ENCODE results near the gene KISS1R. TPM values are rescaled to one million over a fixed set of nuclear protein-coding genes. Genes with fewer than 3 reads are reported as not detected.

KISS1R gene
- polyA plus RNA-seq, 1 experiment: not detected

DNA sequence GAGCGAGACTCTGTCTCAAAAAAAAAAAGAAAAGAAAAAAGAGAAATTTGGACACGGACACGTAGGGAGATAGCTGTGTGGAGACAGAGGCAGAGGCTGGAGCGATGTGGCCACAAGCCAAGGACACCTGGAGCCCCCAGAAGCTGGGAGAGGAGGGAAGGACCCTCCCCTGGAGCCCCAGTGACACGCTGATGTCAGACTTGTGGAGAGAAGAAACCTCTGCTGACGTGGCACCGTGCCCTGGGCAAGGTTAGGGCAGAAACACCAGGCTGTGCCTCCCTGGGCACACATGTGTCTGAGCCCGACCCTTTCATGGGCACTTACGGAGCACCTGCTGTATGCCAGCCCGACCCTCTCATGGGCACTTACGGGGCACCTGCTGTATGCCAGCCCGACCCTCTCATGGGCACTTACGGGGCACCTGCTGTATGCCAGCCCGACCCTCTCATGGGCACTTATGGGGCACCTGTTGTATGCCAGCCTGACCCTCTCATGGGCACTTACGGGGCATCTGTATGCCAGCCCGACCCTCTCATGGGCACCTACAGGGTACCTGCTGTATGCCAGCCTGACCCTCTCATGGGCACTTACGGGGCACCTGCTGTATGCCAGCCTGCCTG is 26.5 kb downstream of the KISS1R start:
- DNase-seq (ENCODE audit: low read depth): no peak
- TF ChIP-seq, protein P1, sequence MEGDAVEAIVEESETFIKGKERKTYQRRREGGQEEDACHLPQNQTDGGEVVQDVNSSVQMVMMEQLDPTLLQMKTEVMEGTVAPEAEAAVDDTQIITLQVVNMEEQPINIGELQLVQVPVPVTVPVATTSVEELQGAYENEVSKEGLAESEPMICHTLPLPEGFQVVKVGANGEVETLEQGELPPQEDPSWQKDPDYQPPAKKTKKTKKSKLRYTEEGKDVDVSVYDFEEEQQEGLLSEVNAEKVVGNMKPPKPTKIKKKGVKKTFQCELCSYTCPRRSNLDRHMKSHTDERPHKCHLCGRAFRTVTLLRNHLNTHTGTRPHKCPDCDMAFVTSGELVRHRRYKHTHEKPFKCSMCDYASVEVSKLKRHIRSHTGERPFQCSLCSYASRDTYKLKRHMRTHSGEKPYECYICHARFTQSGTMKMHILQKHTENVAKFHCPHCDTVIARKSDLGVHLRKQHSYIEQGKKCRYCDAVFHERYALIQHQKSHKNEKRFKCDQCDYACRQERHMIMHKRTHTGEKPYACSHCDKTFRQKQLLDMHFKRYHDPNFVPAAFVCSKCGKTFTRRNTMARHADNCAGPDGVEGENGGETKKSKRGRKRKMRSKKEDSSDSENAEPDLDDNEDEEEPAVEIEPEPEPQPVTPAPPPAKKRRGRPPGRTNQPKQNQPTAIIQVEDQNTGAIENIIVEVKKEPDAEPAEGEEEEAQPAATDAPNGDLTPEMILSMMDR (IDR thresholded peaks at IDR 0.05; ENCODE audit: insufficient read depth, low read depth, low read length): no peak
- H3K36me3 ChIP-seq (ENCODE audit: control insufficient read depth, insufficient read depth, low read length): peaks cover 40% of the 10 kb centered on the region
- no peaks in the 10 kb centered on the region for H3K27me3 ChIP-seq (ENCODE audit: control insufficient read depth, insufficient read depth, low read length)
- CTCF ChIA-PET: no interaction called here
- POLR2A ChIA-PET: interaction anchor here (0.6 kb wide), 1 partner anchor 13 kb away, joined by 4 read pairs; no protein-coding TSS in a partner anchor
- no peak overlapping the region for H3K4me3 ChIP-seq (ENCODE audit: low read depth, low read length)

DNA sequence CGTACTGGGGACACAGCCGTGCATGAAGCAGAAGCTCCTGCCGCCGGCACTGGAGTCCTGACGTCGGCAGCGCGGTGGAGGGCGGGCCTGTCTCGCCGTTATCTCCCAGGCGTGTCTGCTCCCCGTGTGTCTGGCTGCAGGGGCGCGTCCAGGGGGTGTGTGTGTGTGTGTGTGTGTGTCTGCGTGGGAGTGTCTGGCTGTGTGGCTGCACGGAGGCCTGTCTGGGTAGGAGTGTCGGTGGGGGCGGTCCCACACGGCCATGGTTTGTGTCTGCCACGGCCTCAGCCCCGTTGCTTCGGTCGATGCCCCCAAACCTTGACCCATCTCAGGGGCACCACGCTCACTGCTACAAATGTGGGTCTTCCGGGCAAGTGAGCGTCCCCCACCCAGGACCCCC is 27.0 kb downstream of the KISS1R start:
- TF ChIP-seq, protein P1 (IDR thresholded peaks at IDR 0.05; ENCODE audit: insufficient read depth, low read depth, low read length): no peak
- DNase-seq (ENCODE audit: low read depth): no peak
- H3K27me3 ChIP-seq (ENCODE audit: control insufficient read depth, insufficient read depth, low read length): no peaks in the 10 kb centered on the region
- ChIA-PET POLR2A (no interaction called here), CTCF (no interaction called here)
- peaks cover 40% of the 10 kb centered on the region for H3K36me3 ChIP-seq (ENCODE audit: control insufficient read depth, insufficient read depth, low read length)
- no peak overlapping the region for H3K4me3 ChIP-seq (ENCODE audit: low read depth, low read length)

DNA sequence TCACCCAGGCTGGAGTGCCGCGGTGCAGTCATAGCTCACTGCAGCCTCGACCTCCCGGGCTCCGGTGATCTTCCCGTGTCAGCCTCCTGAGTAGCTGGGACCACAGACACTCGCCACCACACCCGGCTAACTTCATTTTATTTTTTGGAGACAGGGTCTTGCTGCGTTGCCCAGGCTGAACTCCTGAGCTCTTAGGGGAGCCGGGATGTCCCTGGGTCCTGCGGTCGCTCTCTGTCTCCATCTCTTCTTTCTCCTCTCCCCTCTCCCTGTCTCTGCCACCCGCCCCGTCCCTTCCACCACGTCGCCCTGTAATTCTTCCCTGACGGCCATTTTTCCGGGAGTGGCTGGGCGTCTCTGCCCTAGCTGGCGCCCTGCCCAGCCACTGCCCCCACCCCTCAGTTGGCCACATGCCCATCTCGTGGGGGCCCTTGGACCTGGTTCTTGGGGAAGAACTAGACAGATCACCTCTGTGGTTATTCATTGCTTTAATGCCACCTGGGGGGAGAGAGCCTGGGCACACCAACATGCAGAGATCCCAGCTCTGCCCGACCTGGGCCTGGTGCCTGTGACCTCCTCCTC is 27.6 kb downstream of the KISS1R start:
- peaks cover 35% of the 10 kb centered on the region for H3K36me3 ChIP-seq (ENCODE audit: control insufficient read depth, insufficient read depth, low read length)
- POLR2A ChIA-PET: no interaction called here
- H3K4me3 ChIP-seq (ENCODE audit: low read depth, low read length): no peak overlapping the region
- H3K27me3 ChIP-seq (ENCODE audit: control insufficient read depth, insufficient read depth, low read length): no peaks in the 10 kb centered on the region
- CTCF ChIA-PET: interaction anchor here (1.3 kb wide), 1 partner anchor 8 kb away, joined by 3 read pairs; no protein-coding TSS in a partner anchor
- TF ChIP-seq, protein P1 (IDR thresholded peaks at IDR 0.05; ENCODE audit: insufficient read depth, low read depth, low read length): no peak
- no peak for DNase-seq (ENCODE audit: low read depth)

DNA sequence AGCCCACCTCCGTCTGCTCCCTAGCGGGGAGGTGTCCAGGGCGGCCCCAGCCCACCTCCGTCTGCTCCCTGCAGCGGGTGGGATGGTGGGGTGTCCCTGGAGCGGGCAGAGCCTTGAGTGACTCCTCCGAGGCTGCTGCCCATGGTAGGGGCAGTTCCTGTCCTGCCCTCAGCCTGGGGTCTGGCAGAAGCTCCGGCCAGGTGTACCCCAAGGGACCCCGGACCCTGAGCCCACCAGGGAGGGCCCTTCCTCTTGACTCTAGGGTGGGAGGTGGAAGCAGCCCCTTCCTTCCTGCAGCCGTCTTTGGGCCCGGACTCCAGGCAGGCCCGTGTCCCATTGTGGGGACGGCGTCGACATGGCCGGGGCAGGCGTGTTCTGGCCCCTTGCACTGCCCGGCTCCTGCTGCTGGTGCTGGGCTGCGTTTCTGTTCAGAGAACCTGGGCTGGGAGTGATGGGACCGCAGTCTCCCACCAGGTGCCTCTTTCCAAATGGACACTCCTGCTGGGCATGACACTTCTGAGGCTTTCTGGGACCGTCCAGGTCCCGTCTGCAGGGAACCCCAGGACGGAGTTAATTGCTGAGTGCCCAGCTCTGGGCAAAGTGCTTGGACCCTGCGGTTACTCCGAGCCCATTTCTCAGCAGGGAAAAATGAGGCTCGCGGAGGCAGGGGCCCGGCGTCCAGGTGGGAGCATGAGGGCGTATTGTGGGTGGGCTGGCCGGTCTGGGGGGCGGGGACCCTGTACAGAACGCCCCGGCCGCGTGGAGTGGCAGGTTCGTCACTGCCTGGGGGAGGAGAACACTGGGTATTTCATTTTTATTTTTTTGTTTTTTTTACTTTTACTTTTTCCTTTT is 28.5 kb downstream of the KISS1R start:
- Histone ChIP-seq H3K36me3 (ENCODE audit: control insufficient read depth, insufficient read depth, low read length) (peaks cover 35% of the 10 kb centered on the region), H3K27me3 (ENCODE audit: control insufficient read depth, insufficient read depth, low read length) (no peaks in the 10 kb centered on the region), H3K4me3 (ENCODE audit: low read depth, low read length) (no peak overlapping the region)
- TF ChIP-seq, protein P1 (IDR thresholded peaks at IDR 0.05; ENCODE audit: insufficient read depth, low read depth, low read length): no peak
- ChIA-PET POLR2A (no interaction called here), CTCF (interaction anchor here (1.3 kb wide), 1 partner anchor 9 kb away, joined by 3 read pairs; no protein-coding TSS in a partner anchor)
- DNase-seq (ENCODE audit: low read depth): no peak

DNA sequence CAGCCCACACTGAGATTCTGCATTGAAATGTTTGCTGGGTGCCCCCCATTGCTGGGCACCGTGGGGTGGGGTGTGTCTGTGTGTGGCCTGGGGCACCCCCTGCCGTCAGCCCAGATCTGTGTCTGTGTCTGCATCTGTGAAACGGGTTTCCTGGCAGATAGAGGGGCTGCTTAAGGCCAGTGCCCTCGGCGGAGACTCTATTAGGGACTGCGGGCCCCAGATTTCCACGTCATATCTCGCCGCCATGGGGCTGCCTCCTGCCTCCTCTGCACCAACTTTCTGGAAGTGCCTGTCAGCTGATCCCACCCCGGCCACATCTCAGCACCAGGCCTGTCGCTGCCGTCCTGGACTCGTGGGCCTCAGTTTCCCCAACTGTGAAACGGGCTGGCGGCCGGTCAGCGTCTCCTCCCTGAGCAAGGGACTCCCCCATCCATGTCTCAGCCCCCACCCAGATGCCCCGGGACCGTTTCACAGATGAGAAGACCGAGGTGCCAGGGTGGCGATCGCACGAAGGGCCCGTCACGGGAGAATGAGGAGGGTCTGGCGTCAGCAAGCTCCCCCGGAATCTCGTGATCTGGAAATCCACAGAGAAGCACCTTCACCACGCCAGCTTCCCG is 30.1 kb downstream of the KISS1R start:
- Histone ChIP-seq H3K27me3 (ENCODE audit: control insufficient read depth, insufficient read depth, low read length) (no peaks in the 10 kb centered on the region), H3K36me3 (ENCODE audit: control insufficient read depth, insufficient read depth, low read length) (peaks cover 28% of the 10 kb centered on the region), H3K4me3 (ENCODE audit: low read depth, low read length) (no peak overlapping the region)
- TF ChIP-seq, protein P1 (IDR thresholded peaks at IDR 0.05; ENCODE audit: insufficient read depth, low read depth, low read length): no peak
- POLR2A ChIA-PET: no interaction called here
- DNase-seq (ENCODE audit: low read depth): no peak
- CTCF ChIA-PET: no interaction called here

All from BJ (cell line).